ENCODE data around the gene EVA1C. TPM values are rescaled to one million over a fixed set of nuclear protein-coding genes. Genes with fewer than 3 reads are reported as not detected.

EVA1C gene
- total and polyA plus RNA-seq, 9 of the 15 experiments (the other 6 are each of a cell fraction or from before 2014, with no cell fraction given): 0.22 TPM; not detected in 8

GRCh38 chr21:32562426-32562825, 149.9 kb downstream of the EVA1C start (continued):
- peak; percentile 79; the same call in 1 of the 2 replicates for TF ChIP-seq REST (IDR thresholded peaks at IDR 0.05; ENCODE audit: borderline replicate concordance)
- TF ChIP-seq REST (CRISPR knock-in tag; IDR thresholded peaks at IDR 0.05; ENCODE audit: low read depth): no peak
- no peak for TF ChIP-seq HES1 (IDR thresholded peaks at IDR 0.05; ENCODE audit: low read depth)
- no peak for TF ChIP-seq HNRNPH1 (optimal IDR thresholded peaks at IDR 0.05; ENCODE audit: low read depth, low read length)
- no peak for TF ChIP-seq GMEB1 (CRISPR knock-in tag; IDR thresholded peaks at IDR 0.05)
- TF ChIP-seq, protein P1, sequence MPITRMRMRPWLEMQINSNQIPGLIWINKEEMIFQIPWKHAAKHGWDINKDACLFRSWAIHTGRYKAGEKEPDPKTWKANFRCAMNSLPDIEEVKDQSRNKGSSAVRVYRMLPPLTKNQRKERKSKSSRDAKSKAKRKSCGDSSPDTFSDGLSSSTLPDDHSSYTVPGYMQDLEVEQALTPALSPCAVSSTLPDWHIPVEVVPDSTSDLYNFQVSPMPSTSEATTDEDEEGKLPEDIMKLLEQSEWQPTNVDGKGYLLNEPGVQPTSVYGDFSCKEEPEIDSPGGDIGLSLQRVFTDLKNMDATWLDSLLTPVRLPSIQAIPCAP (CRISPR knock-in tag; IDR thresholded peaks at IDR 0.05; ENCODE audit: borderline replicate concordance): no peak
- no peak for TF ChIP-seq ZSCAN32 (CRISPR knock-in tag; IDR thresholded peaks at IDR 0.05)
- peak; percentile 76 for TF ChIP-seq SMC3 (conservative IDR thresholded peaks at IDR 0.05; ENCODE audit: insufficient read depth, low read depth, low read length)
- TF ChIP-seq, protein P2, sequence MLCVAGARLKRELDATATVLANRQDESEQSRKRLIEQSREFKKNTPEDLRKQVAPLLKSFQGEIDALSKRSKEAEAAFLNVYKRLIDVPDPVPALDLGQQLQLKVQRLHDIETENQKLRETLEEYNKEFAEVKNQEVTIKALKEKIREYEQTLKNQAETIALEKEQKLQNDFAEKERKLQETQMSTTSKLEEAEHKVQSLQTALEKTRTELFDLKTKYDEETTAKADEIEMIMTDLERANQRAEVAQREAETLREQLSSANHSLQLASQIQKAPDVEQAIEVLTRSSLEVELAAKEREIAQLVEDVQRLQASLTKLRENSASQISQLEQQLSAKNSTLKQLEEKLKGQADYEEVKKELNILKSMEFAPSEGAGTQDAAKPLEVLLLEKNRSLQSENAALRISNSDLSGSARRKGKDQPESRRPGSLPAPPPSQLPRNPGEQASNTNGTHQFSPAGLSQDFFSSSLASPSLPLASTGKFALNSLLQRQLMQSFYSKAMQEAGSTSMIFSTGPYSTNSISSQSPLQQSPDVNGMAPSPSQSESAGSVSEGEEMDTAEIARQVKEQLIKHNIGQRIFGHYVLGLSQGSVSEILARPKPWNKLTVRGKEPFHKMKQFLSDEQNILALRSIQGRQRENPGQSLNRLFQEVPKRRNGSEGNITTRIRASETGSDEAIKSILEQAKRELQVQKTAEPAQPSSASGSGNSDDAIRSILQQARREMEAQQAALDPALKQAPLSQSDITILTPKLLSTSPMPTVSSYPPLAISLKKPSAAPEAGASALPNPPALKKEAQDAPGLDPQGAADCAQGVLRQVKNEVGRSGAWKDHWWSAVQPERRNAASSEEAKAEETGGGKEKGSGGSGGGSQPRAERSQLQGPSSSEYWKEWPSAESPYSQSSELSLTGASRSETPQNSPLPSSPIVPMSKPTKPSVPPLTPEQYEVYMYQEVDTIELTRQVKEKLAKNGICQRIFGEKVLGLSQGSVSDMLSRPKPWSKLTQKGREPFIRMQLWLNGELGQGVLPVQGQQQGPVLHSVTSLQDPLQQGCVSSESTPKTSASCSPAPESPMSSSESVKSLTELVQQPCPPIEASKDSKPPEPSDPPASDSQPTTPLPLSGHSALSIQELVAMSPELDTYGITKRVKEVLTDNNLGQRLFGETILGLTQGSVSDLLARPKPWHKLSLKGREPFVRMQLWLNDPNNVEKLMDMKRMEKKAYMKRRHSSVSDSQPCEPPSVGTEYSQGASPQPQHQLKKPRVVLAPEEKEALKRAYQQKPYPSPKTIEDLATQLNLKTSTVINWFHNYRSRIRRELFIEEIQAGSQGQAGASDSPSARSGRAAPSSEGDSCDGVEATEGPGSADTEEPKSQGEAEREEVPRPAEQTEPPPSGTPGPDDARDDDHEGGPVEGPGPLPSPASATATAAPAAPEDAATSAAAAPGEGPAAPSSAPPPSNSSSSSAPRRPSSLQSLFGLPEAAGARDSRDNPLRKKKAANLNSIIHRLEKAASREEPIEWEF (CRISPR knock-in tag; IDR thresholded peaks at IDR 0.05): no peak
- no peak for TF ChIP-seq TAF1 (IDR thresholded peaks at IDR 0.05; ENCODE audit: control insufficient read depth, extremely low read depth, insufficient read depth, low read length, severe bottlenecking)
